WERI-Rb-1 (cell line): ENCODE measurements around the gene OTOG.
A peak's percentile ranks its signal among the peaks of the same experiment; 100 is the strongest.

ENCODE experiments used
- DNase-seq: peaks from one replicate; pipeline ENCODE4 v3.0.0-alpha.2; 2020
- H3K27ac ChIP-seq: fragments of 250-450 bp; sonication (Bioruptor Pico); 2 replicates; pipeline ENCODE4 v1.5.1; 2020; ENCODE audit warnings: mild to moderate bottlenecking, moderate library complexity
- H3K27me3 ChIP-seq: fragments of 250-450 bp; sonication (Bioruptor Pico); 2 replicates; pipeline ENCODE4 v1.5.1; 2021; ENCODE audit warnings: mild to moderate bottlenecking, low read depth, moderate library complexity; ENCODE audit not compliant: insufficient read depth, severe bottlenecking
- H3K36me3 ChIP-seq: fragments of 250-450 bp; sonication (Bioruptor Pico); 2 replicates; pipeline ENCODE4 v1.5.1; 2020; ENCODE audit warnings: mild to moderate bottlenecking, moderate library complexity
- H3K4me3 ChIP-seq: 2 replicates; pipeline ENCODE4 v1.5.1; 2011; ENCODE audit warnings: low read depth, mild to moderate bottlenecking, control low read depth, low read length
- H3K9me3 ChIP-seq: fragments of 250-450 bp; sonication (Bioruptor Pico); 2 replicates; pipeline ENCODE4 v1.5.1; 2021; ENCODE audit warnings: mild to moderate bottlenecking, moderate library complexity; ENCODE audit not compliant: severe bottlenecking
- TF ChIP-seq, protein P1 (sequence below): IDR thresholded peaks from 2 replicates; pipeline ENCODE4 v1.5.1; 2011; ENCODE audit warnings: low read depth, mild to moderate bottlenecking, control low read depth, inconsistent platforms, low read length

OTOG gene

DNA sequence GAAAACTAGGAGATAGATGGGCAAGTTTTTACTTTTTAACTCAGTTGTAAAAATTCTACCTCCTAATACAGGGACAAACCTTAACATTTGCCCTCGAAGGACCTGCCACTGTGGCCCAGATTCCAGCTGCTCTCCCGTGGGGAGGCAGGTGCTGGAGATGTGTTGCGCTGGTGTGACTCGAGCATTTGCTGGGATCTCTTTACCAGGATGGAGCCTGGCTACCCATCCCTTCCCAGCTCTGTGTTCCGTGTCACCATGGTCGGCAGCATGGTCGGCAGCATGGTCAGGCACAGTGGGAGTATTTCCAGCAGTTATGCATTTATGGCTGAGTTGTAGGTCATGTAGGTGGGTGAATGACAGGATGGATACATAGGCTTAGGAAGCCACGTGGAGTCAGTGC lies 41.1 kb downstream of the OTOG start:
- TF ChIP-seq, protein P1, sequence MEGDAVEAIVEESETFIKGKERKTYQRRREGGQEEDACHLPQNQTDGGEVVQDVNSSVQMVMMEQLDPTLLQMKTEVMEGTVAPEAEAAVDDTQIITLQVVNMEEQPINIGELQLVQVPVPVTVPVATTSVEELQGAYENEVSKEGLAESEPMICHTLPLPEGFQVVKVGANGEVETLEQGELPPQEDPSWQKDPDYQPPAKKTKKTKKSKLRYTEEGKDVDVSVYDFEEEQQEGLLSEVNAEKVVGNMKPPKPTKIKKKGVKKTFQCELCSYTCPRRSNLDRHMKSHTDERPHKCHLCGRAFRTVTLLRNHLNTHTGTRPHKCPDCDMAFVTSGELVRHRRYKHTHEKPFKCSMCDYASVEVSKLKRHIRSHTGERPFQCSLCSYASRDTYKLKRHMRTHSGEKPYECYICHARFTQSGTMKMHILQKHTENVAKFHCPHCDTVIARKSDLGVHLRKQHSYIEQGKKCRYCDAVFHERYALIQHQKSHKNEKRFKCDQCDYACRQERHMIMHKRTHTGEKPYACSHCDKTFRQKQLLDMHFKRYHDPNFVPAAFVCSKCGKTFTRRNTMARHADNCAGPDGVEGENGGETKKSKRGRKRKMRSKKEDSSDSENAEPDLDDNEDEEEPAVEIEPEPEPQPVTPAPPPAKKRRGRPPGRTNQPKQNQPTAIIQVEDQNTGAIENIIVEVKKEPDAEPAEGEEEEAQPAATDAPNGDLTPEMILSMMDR: no peak
- no peaks in the 10 kb centered on the region for H3K36me3 ChIP-seq
- H3K4me3 ChIP-seq: no peak overlapping the region
- DNase-seq: no peak
- H3K27me3 ChIP-seq: no peaks in the 10 kb centered on the region
- peaks cover under 1% of the 10 kb centered on the region for H3K9me3 ChIP-seq
- H3K27ac ChIP-seq: no peak overlapping the region

- Histone ChIP-seq H3K27ac (no peak overlapping the region), H3K27me3 (no peaks in the 10 kb centered on the region), H3K4me3 (no peak overlapping the region), H3K9me3 (peaks cover 4% of the 10 kb centered on the region), H3K36me3 (no peaks in the 10 kb centered on the region)
- no peak for DNase-seq
- TF ChIP-seq, protein P1: no peak
Measured at GRCh38 chr11:17588721-17589120, 41.7 kb downstream of the OTOG start.

DNA sequence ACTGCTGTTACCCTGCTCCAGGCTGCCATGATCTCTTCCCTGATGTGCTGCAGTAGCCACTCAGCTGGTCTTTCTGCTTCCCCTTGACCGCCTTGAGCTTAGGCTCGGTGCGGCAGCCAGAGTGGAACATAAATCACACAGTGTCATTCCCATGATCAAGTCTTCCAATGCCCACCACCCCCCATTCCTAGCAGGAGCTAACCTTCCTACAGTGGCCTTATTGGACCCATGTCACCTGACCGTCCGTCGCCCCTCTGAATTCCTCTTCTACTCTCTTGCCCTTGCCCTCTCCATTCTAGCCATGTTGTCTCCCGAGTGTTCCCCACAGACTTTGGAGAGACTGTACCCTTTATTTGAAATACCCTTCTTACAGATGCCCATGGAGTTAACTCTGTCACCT lies 43.4 kb downstream of the OTOG start:
- H3K36me3 ChIP-seq: no peaks in the 10 kb centered on the region
- no peak overlapping the region for H3K27ac ChIP-seq
- H3K4me3 ChIP-seq: no peak overlapping the region
- DNase-seq: no peak
- TF ChIP-seq, protein P1: no peak
- no peaks in the 10 kb centered on the region for H3K27me3 ChIP-seq
- peaks cover 6% of the 10 kb centered on the region for H3K9me3 ChIP-seq

DNA sequence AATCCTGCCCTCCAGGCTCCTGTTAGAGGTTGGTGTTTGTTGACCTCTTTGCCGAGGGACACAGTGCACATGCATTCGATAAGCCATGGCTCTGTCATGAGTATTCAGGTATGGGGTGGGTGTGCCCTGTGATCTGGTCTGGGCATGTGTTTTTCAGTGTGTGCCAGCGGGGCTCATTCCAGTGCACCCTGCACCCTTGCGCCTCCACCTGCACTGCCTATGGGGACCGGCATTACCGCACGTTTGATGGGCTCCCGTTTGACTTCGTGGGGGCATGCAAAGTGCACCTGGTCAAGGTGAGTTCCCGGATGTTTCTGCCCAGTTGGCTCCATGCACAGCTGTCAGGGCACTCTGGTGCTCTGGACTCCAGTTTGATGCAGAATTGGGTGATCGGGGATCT lies 44.2 kb downstream of the OTOG start:
- no peaks in the 10 kb centered on the region for H3K27me3 ChIP-seq
- TF ChIP-seq, protein P1: no peak
- H3K9me3 ChIP-seq: peaks cover 6% of the 10 kb centered on the region
- H3K36me3 ChIP-seq: no peaks in the 10 kb centered on the region
- H3K27ac ChIP-seq: no peak overlapping the region
- DNase-seq: no peak
- H3K4me3 ChIP-seq: no peak overlapping the region

- Histone ChIP-seq H3K4me3 (no peak overlapping the region), H3K36me3 (no peaks in the 10 kb centered on the region), H3K27me3 (no peaks in the 10 kb centered on the region), H3K27ac (no peak overlapping the region), H3K9me3 (peaks cover 6% of the 10 kb centered on the region)
- TF ChIP-seq, protein P1: 0 out of 2 replicates have a peak, but pooled peaks have one; percentile 7
- peak; percentile 4 for DNase-seq
Measured at GRCh38 chr11:17593466-17594245, 46.6 kb downstream of the OTOG start.

DNA sequence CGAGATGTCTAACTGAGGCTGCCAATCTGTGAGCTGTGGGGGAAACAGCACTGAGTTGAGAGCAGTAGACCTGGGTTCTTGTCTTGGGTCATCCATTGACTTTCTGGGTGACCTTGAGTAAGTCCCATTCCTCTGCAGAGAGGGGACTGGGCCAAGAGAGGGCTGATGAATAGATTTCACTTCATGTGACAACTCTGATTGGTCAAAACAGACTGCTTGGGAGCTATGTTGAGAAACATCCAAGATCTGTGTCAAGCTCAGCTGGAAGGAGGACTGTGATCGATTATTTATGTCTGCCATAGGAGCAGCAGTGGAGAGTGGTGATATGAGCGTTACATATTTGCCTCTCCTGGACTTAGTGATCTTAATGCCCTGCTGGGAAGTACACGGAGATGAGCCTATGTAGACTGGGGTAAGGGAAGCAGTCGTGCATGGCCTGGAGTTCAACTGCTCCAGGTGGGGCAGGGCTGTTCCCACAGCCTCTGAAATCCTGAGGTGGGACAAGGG lies 47.7 kb downstream of the OTOG start:
- TF ChIP-seq, protein P1: no peak
- Histone ChIP-seq H3K36me3 (no peaks in the 10 kb centered on the region), H3K9me3 (peaks cover 6% of the 10 kb centered on the region), H3K27me3 (no peaks in the 10 kb centered on the region), H3K4me3 (no peak overlapping the region), H3K27ac (no peak overlapping the region)
- DNase-seq: peak; percentile 2
